UCSD-AML1 (cell line): Measurements from ENCODE around the gene GIMAP8.

ENCODE experiments used
- DNase-seq: peaks from one replicate; lab custom pipeline; 2025; ENCODE audit not compliant: unreplicated experiment; lab: John Stamatoyannopoulos, UW

Gene GIMAP8

DNA sequence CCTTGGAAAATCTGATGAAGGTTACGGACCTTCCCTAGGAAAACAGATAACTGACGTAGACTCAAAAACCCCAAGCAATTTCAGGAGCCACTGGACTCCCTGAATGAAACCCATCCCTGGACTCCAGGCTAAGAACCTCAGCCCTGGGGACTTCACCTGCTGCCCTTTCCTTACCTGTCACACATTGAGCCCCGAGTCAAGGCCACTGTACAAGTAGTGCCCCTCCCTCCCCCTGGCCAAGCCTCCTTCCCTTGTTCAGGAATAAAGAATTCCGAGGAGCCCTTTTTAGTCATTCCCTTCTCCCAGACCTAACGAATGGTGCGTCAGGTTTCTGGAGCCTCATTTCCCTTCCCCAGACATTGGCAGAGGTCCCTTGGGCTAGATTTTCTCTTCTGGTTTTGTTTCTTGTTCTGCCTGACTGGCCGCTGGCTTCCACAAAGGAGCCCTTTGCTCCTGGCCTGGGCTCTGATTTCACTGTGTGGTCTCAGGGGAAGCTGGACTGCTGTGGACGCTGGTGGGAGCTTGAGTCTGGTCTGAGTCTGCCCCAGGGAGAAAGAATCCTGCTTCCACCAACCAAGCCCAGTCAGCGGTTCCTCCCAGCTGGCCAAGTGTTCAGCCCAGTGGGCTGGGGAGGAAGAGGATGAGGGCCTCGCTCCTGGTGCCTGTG is 39.6 kb upstream of the GIMAP8 start:
- no peak for DNase-seq

DNA sequence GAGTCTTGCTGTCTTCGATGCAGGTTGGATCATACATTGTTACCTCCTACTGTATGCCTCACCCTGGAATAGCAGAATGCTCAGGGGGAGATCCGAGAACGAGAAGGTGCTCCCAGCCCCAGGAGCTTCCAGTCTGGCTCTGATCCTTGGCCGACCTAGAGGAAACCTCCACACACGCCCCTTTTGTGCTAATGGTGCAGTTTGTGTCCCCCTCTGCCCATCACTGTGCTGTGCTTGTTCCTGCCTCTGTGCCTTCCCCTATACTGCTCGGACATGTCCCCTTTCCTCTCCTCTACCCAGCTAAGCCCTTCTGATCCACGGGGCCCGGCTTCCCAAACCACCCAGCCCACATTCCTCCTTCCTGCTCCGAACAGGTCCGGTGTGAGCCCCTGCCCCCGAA is 38.8 kb upstream of the GIMAP8 start:
- DNase-seq: no peak

DNA sequence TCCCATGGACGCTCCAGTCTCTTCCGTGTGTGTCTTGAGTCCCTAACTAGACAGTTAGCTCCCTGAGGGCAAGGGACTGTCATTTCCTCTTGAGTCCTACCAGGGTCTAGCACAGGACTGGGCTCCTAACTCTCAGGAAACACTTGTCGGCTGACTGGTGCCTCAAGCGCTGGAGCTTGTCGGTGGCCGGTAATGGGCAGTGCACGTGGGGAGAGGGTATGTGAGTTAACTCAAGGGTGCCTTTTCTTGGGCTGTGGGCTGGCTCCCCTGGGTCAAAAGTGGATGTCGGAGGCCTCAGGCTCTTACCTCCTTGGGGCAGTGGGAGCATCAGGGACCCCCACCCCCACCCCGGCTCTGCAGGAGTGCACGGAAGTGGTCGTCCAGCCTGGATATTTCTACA is 38.4 kb upstream of the GIMAP8 start:
- DNase-seq: no peak

DNA sequence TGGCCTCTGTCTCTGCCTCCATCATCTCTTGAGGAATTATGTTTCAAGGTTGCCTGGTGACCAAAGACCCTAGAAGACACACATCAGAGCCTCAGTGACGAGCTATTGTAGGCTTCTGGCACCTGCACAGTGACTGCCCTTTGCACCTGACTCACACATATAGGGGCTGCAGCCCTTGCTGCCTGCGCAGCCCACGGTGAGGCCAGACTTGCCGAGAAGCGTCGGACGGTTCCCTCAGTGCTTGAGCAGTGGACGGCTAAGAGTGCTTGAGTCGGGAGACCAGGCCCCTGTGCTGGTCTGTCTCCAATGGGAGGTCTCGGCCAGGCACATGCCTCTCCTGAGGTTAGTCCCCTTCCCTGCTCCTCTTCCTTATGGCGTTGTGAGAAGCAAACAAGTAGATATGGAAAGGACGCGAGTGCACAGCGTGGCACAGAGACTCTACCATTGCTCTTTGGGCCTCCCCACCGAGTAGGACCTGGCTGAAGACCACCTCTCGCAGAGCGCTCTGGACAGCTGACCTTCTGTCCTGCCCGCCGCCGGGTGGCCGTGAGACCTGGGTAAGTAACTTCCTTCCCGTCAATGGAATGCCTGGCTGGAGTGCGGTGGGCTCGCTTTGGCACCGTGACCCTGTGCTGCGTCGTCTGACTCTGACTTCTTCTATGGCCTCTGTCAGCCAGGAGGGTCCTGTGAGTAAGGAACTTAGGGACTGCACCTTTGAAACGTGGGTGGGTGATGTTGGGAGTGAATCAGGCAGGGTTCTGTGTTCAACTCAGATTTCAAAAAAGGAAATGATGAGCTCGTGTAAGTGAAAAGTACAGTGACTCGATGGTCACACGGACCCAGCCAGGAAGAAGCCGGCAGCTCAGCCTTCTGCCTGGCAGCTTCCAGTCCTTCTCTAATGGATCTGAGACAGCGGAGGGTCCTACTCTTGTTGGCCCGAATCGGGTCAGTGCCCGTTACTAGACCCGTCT is 37.6 kb upstream of the GIMAP8 start:
- DNase-seq: no peak

DNA sequence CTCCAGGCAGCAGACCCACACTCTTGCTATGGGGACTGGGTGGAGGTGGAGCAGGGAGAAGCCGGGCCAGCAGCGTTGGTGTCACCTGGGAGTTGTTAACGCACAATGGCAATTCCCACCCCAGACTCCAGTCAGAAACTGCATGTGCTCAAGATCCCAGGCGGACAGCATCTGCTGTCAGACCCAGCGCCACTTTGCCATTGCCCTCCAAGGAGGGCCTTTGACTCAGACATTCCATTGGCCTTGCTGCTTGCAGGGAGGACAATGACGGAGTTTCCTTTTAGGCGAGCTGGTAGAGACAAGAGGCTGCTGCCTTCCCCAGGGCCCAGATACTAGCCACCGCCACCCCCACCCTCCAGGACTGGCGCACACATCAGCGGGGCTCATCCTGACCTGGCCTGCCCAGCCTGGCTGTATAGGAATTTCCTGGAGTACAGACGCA is 36.8 kb upstream of the GIMAP8 start:
- DNase-seq: no peak

DNA sequence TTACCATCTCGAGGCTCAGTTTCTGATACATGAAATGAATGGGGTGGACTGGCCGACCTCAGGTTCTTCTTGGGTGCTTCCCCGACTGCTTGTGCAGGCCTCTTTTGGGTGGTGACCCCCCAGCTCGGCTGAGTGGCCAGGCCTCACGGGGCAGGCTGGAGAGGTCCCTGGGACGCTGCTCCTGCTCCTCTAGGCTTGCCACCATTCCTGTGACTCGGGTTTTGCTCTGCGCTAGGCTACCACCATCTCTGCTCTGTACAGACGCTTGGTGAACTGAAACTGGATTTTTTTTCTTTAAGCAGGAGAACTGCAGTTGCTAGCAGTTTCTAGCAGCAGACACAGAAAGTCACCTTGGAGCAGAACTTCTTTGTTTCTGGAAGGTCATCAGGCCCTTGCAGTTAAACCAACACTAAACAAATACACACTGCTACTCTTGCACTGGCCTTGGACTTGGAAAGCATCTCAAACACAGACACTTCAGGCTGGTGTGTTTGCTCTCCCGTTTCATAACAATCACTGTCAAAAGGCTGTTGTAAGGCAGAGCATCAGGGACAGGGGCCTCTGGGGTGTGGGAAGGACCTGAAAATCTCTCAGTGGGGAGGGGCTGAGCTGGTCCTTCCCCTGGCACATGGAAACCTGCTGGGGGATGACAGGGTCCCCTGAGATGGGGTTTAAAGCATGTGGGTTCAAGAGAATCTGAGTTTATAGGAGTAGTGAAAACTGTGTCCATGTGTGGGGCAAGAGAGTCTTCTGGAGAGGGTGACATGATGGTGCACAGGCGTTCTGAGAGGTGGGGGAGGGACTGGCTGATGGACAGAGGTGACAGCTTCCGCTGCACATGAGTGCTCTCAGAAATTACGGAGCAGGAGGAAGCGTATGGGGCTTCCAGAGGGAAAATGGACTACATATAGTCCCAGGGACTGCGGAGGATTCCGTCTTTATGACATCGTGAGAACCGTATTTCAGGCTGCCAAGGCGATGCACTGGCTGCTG is 35.0 kb upstream of the GIMAP8 start:
- DNase-seq: no peak

DNA sequence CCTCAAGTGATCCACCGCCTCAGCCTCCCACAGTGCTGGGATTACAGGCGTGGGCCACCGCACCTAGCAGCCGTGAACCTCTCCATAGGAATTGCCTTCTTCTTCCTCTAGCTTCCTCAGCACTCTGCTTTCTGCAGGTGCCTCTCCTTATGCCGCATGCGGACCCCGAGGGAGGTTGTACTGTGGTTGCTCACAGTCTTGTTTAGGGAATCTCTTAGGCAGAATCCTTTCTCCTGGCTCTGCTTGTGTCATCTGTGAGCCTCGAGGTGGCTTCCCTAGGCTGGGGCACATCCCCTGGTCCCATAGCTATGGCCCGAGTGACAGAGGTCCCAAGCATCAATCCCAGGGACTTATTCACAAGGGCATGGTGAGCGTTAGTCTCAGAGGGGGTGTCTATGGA is 33.2 kb upstream of the GIMAP8 start:
- no peak for DNase-seq

DNA sequence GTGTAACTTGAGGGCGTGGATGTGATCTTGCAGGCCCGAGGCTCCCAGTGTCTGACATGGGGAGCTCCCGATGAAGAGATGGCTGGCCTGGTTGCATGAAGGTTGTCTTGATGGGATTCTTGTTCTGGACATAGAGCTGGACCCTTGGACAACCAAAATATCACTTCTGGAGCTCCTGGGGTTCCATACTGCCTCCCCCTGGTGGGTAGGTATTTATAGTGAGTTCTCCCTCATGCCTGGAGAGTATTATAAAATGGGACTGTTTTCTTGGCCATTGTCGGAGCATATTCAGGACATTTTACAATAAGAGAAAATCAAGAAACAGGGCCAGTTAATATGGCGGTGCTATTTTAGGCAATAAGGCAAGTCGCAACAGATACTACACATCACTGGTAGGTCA is 32.6 kb upstream of the GIMAP8 start:
- DNase-seq: no peak

DNA sequence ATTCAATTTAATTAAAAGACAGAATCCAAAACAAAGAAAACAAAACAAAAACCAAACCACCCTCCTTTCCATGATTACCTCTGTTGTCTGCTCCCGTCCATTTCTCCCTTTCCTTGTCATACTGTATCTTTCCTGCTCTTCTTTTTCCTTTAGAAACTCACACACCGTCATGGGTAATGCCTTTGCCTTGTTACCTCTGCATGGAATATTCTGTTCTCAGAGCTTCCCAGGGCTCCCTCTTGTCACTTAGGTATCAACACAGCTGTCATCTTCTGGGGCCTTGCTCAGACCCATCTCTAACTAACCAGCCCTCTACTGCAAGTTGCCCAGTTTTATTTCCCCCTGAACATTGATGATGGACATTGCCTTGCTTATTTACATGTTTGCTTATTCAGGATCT is 30.2 kb upstream of the GIMAP8 start:
- no peak for DNase-seq

DNA sequence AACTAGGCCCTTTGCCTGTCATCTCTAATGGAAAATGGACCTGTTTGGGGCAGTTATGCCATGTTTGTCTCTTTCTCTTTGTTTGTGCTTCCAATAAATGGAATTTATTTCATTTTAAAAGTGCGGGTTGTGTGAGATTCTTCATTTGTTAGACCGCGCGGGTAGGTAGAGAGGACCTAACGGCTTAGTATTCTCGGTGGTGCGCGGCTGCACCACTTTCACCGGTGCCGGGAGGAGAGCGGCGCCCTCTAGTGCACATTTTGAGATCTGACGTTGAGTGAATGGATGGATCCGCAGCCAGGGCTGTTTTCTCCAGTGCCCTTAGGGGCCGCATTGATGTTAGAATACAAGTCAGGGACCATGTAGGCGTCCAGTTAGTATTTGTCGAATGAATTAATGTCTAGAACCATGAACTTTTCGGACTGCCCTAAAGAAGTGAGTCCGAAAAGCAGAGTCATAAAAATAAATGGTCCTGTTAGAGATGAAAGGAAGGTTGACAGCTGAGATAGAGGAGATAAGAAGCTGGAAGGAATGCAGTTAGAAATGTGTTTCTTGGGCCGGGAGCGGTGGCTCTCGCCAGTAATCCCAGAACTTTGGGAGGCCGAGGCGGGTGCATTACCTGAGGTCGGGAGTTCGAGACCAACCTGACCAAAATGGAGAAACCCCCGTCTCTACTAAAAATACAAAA is 29.3 kb upstream of the GIMAP8 start:
- DNase-seq: peak; percentile 58

DNA sequence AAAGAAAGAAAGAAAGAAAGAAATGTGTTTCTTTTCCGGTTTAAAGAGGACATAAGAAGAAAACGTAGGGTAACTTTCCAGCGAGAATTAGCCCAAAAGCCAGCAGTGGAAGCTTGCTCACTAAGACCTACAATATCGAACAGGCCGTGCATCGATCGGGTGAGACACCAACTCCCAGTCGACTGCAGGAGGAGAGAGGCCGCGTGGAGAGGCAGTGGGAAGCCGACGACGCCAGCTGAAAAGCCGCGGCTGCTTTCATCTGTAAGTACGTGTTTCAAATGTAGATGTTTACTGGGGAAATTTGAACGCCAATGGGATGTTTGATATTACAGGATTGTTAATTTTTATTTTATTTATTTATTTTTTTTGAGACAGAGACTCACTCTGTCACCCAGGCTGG is 28.6 kb upstream of the GIMAP8 start:
- no peak for DNase-seq

DNA sequence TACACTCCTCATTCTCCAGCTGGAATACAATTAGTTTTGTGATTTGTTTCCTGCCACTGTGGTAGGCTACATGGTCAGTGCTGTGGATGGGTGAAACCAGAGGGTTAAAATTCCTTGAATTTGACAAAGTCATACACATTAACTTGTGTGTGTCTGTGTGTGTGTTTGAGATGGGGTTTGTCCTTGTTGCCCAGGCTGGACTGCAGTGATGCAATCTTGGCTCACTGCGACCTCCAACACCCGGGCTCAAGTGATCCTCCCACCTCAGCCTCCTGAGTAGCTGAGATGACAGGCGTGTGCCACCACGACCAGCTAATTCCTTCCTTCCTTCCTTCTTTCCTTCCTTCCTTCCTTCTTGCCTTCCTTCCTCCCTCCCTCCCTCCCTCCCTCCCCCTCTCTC is 24.8 kb upstream of the GIMAP8 start:
- no peak for DNase-seq

DNA sequence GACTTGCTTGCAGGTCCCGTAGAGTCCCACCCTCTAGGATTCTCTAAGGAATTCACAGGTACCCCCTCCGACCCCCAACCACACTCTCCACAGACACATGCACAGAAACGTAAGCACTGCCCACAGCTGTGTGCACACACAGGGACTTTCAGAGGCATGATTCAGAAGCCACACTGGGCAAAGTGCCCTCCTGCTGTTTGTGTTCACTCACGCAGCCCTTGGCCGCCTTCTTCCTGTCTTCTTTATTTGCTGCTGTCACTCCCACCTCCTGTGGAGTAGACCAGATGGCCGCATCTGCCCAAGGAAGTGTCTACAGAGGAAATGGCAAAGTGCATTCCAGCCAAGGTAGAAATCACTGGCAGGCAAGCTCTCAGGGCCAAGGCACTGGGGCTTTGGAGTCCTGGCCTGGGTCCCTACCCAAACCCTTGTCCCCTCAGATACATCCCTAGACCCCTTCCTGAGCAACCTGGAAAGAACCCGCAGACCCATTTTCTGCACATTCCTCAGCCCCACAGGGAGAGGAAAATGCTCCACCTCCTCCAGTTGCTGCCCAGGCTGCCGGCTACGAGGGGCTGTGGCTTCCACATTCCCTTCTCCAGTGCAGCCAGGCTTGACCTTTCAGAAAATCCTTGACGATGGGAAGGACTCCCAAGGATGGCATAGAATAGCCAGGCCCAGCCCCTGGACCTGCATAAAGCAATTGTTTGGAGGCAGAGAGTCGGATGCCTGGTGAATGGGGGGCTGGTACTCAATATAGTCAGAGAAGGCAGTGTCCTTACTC is 21.6 kb upstream of the GIMAP8 start:
- DNase-seq: peak; percentile 22

DNA sequence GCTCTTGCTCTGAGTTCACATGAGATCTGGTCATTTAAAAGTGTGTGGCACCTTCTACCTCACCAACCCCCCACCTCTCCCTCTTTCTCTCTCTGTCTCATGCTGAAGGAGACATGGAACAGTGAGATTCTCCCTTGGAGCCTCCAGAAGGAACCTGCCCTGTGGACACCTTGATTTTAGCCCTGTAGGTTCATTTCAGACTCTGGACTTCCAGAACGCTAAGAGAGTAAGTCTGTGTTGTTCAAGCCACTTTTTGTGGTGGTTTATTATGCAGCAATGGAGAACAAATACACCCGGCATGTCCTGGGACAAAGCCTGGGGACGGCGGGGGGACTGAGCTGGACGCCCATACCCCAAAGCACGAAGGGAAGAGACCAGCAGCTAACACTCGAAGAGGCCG is 20.7 kb upstream of the GIMAP8 start:
- no peak for DNase-seq

DNA sequence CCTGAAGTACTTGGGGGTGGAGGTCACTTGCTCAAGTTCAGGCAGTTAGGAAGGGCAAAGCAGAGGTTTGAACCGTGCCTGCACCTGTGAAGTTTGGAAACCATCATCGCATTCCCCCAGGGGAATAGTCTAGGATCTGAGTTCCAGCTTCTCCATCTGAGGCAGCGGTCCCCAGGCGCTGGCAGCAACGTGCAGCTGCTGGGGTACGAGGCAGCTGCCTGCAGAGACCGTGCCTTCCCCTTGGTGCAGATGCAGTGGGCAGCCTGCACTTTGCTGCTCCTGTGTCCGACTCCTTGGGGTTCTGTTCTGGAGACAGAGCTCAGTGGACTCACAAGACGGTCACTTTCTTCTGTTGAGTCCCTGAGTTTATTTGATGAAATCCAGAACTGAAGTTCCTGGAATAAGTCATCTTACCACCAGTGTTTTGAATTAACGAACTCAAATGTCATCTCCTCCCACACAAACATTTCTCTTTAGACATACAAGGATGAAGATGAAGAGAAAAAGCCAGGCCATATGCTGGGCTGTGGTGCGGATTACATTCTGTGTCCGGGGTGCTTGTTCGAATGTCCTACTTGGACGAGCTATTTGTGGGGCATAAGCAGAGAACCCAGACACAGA is 19.9 kb upstream of the GIMAP8 start:
- DNase-seq: no peak

DNA sequence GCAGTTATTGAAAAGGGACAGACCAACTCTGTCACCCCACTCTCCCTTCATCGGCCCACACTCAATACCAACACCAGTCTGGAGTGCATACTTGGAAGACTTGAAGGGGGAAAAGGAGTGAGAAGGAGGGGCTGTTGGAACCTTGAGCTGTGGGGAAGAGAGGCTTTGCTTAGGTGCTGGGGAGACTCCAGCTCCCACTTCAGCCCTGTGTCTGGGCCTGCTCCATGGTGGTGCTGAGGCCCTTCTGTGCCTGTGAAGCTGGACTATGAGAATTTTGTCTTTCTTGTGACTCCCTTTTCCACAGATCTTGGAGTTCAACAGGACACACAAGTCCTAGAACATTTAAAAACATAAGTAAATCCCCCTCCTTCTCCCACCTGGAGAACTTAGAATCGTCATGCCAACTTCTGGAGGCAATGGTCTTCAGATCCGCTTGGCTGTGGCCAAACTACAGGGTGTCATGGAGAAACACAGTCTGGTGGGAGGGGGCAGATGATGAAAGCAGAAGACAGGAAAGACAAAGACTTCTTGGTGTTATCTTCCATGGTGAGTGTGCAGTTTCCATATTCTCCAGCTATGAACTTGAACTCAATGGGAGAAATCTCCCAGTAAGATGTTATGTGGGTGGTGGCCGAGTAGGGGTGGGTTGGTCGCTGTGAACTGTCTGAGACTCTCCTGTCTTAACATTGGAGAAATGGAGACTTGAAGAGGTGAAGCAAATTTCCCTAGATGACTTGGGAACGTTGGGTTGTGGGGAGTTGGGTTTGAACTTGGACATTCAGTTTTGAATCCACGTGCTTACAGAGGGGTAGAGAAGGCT is 18.4 kb upstream of the GIMAP8 start:
- no peak for DNase-seq

DNA sequence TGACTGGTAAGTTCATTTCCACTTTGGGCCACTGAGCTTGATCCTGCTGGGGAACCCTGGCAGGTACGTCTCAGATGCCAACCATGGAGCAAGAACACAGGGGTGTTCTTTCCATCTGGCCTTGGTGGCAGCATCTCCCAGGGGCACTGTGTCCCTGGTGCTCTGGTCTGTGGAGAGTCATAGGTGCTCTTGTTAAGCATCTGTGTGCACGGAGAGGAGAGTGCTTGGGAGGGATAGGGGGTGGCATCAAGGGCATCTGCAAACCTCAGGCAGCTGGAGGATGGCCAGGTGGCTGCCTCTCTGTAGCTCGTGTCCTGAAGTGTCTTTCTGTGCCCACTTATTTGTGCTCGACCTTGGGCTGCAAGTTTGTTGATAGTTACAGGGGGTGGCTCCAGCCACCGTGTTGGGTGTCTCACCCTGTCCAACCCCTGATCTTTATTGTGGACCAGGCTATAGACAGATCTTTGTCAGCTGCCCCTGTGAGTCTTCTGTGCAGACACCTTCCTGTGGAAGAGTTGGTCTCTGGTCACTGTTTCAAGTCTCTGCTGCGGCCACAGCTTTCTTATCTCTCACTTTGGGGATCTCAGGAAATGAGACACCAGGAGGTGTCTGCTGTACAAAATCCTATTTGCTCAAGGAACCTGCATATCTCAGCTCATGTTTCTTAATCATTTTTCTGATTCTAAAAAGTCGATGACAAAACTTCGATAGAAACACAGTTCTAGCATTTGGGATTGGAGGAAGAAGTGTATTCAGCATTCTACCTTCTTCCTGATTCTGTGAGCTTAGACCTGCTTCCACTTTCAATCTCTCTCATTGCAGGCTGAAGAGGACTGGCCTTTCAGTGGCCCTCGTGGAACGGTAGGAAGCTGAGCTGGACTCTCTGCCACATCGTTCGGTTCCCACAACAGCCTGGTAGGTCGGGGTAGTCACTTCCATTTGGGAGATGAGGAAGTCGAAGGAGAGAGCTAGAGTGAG is 17.2 kb upstream of the GIMAP8 start:
- no peak for DNase-seq
